ENCODE results near the gene ERP27.

DNA sequence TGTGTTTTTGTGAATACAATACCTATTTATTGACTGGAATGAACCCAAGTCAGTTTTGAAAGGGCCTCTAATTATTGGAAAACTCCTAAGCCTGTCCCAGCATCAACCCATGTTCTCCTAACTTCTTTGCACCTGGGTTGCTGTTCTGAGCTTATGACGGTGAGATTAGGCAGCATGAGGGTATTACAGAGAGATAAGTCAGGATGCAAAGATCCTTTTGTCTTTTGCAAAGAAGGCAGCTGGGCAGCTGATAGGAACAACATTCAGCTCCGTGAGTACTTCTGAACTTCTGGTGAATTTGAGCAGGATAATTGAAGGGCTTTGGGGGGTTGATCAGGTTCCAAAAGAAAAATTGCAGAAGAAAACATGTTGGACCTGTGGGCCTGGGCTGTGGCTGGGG is 34.5 kb upstream of the ERP27 start, which contains the start of gene PDE6H:
- TF ChIP-seq REST (IDR thresholded peaks at IDR 0.05) (no peak), CTCF (IDR thresholded peaks at IDR 0.05) (no peak), POLR2A (IDR thresholded peaks at IDR 0.05; ENCODE audit: low read length) (no peak), RNF2 (IDR thresholded peaks at IDR 0.05; ENCODE audit: borderline replicate concordance, low read depth) (no peak), BHLHE40 (IDR thresholded peaks at IDR 0.05; ENCODE audit: low read depth, low read length) (no peak), MYC (IDR thresholded peaks at IDR 0.05; ENCODE audit: borderline replicate concordance, low read length) (no peak), HMGXB4 (CRISPR knock-in tag; IDR thresholded peaks at IDR 0.05; ENCODE audit: borderline replicate concordance) (no peak), JUN (IDR thresholded peaks at IDR 0.05) (no peak), PHF8 (IDR thresholded peaks at IDR 0.05; ENCODE audit: borderline replicate concordance, low read depth) (no peak), JUNB (IDR thresholded peaks at IDR 0.05) (no peak), EP300 (IDR thresholded peaks at IDR 0.05) (no peak), MAX (IDR thresholded peaks at IDR 0.05) (no peak)
- TF ChIP-seq, protein P1, sequence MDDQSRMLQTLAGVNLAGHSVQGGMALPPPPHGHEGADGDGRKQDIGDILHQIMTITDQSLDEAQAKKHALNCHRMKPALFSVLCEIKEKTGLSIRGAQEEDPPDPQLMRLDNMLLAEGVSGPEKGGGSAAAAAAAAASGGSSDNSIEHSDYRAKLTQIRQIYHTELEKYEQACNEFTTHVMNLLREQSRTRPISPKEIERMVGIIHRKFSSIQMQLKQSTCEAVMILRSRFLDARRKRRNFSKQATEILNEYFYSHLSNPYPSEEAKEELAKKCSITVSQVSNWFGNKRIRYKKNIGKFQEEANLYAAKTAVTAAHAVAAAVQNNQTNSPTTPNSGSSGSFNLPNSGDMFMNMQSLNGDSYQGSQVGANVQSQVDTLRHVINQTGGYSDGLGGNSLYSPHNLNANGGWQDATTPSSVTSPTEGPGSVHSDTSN (IDR thresholded peaks at IDR 0.05): no peak

Measured in A549 (cell line).